HG03520 (cell line): Measurements from ENCODE around the gene PLD1.

Source experiments
- ATAC-seq: cut with Tn5 transposase; IDR thresholded peaks from one replicate; pipeline ENCODE4 v1.9.1; 2021; ENCODE audit warnings: mild to moderate bottlenecking, moderate library complexity; ENCODE audit not compliant: unreplicated experiment

Gene PLD1

GRCh38 chr3:171672538-171672937, 137.7 kb downstream of the PLD1 start:
- ATAC-seq: no peak

- ATAC-seq: no peak
These were observed 138.2 kb downstream of the PLD1 start for GRCh38 chr3:171672124-171672523.

GRCh38 chr3:171671709-171672108, 138.6 kb downstream of the PLD1 start:
- no peak for ATAC-seq

- ATAC-seq: no peak
These were observed 143.8 kb downstream of the PLD1 start for GRCh38 chr3:171666516-171666915.

- no peak for ATAC-seq
These were observed 146.5 kb downstream of the PLD1 start for GRCh38 chr3:171663805-171664204.

GRCh38 chr3:171661484-171661883, 148.8 kb downstream of the PLD1 start:
- ATAC-seq: no peak

- no peak for ATAC-seq
These were observed 150.1 kb downstream of the PLD1 start for GRCh38 chr3:171660188-171660587.

- no peak for ATAC-seq
These were observed 151.4 kb downstream of the PLD1 start for GRCh38 chr3:171658841-171659240.

GRCh38 chr3:171654809-171655208, 155.5 kb downstream of the PLD1 start:
- ATAC-seq: no peak

GRCh38 chr3:171654326-171654725, 156.0 kb downstream of the PLD1 start:
- no peak for ATAC-seq

GRCh38 chr3:171653701-171654100, 156.6 kb downstream of the PLD1 start:
- ATAC-seq: no peak

GRCh38 chr3:171652932-171653331, 157.4 kb downstream of the PLD1 start:
- no peak for ATAC-seq

GRCh38 chr3:171649911-171650592, 160.2 kb downstream of the PLD1 start:
- no peak for ATAC-seq

- ATAC-seq: no peak
These were observed 161.0 kb downstream of the PLD1 start for GRCh38 chr3:171649267-171649666.

- no peak for ATAC-seq
These were observed 162.2 kb downstream of the PLD1 start for GRCh38 chr3:171648069-171648468.

- ATAC-seq: no peak
These were observed 163.7 kb downstream of the PLD1 start for GRCh38 chr3:171646357-171647133.

- ATAC-seq: no peak
These were observed 165.6 kb downstream of the PLD1 start for GRCh38 chr3:171644681-171645080.

GRCh38 chr3:171643681-171644080, 166.6 kb downstream of the PLD1 start:
- no peak for ATAC-seq

GRCh38 chr3:171643033-171643432, 167.2 kb downstream of the PLD1 start:
- no peak for ATAC-seq

- ATAC-seq: peak; percentile 38
These were observed 169.5 kb downstream of the PLD1 start for GRCh38 chr3:171640520-171641412.

- ATAC-seq: no peak
These were observed 173.6 kb downstream of the PLD1 start for GRCh38 chr3:171636666-171637065.
